Measurements from ENCODE around the gene CANT1. TPM values are rescaled to one million over a fixed set of nuclear protein-coding genes. Genes with fewer than 3 reads are reported as not detected.
A peak's percentile ranks its signal among the peaks of the same experiment; 100 is the strongest.
"Not testable (repeated sequence)": the region's sequence is repeated elsewhere in the genome, so short reads cannot be mapped to it uniquely, and the experiment has no call there.

CANT1 gene
- total and polyA plus RNA-seq, 5 experiments from 2014 or later = 6.1 to 34.6 (median 9.4) TPM

GRCh38 chr17:78972507-78973105 is 37.0 kb downstream of the CANT1 start:
- H3K36me3 Mint-ChIP-seq = peaks cover 0 to 12% (median 0%) of the 10 kb centered on the region in 3 donors

GRCh38 chr17:78971756-78972506 is 37.6 kb downstream of the CANT1 start:
- POLR2A ChIA-PET = interaction anchor here (0.6 to 1.6 kb wide), 2 partner anchors 48 to 106 kb away, joined by 7 to 11 read pairs; no protein-coding TSS in a partner anchor
- H3K27me3 Mint-ChIP-seq = no peaks in the 10 kb centered on the region
- DNase-seq (no peak), ATAC-seq (no peak)
- H3K27ac Mint-ChIP-seq = peak overlapping the region in 4 of 10 donors; percentile 27 to 68 (median 57)
- no peaks in the 10 kb centered on the region for H3K9me3 Mint-ChIP-seq
- H3K36me3 Mint-ChIP-seq = peaks cover 0 to 14% (median 0%) of the 10 kb centered on the region in 3 donors
- peaks cover 9 to 23% (median 14%) of the 10 kb centered on the region in 4 donors for H3K4me1 Mint-ChIP-seq
- no peak overlapping the region for H3K4me3 Mint-ChIP-seq

More at GRCh38 chr17:78972507-78973105, 37.0 kb downstream of the CANT1 start:
- ATAC-seq (no peak), DNase-seq (no peak)
- Mint-ChIP-seq H3K27me3 (no peaks in the 10 kb centered on the region), H3K4me1 (peaks cover 15 to 27% (median 21%) of the 10 kb centered on the region in 4 donors), H3K4me3 (no peak overlapping the region), H3K9me3 (no peaks in the 10 kb centered on the region), H3K27ac (no peak overlapping the region)
- POLR2A ChIA-PET = no interaction called here

- POLR2A ChIA-PET = interaction anchor here (0.6 to 1.6 kb wide), 4 partner anchors 9 to 105 kb away, joined by 3 to 11 read pairs (median 5); partner anchors contain the start of gene LGALS3BP
- peak overlapping the region in 8 of 10 donors; percentile 49 to 89 (median 82) for H3K27ac Mint-ChIP-seq
These were observed 38.5 kb downstream of the CANT1 start for GRCh38 chr17:78970834-78971755.

GRCh38 chr17:78969865-78970264 is 39.7 kb downstream of the CANT1 start:
- Mint-ChIP-seq H3K9me3 (no peaks in the 10 kb centered on the region), H3K4me3 (no peak overlapping the region), H3K36me3 (peaks cover 0 to 6% (median 0%) of the 10 kb centered on the region in 3 donors), H3K27me3 (no peaks in the 10 kb centered on the region), H3K4me1 (peaks cover 8 to 18% (median 11%) of the 10 kb centered on the region in 4 donors), H3K27ac (peak overlapping the region in 1 of 10 donors; percentile 48)
- ATAC-seq (no peak), DNase-seq (no peak)
- POLR2A ChIA-PET = no interaction called here

More at GRCh38 chr17:78970834-78971755, 38.5 kb downstream of the CANT1 start:
- DNase-seq = peak; percentile 63 to 88 (median 73)
- Mint-ChIP-seq H3K9me3 (no peaks in the 10 kb centered on the region), H3K27me3 (no peaks in the 10 kb centered on the region), H3K36me3 (peaks cover 0 to 11% (median 0%) of the 10 kb centered on the region in 3 donors), H3K4me3 (peak overlapping the region in 1 of 10 donors; percentile 1), H3K4me1 (peaks cover 9 to 20% (median 12%) of the 10 kb centered on the region in 4 donors)
- ATAC-seq = peak; percentile 82 to 94

GRCh38 chr17:78967782-78968362 is 41.7 kb downstream of the CANT1 start:
- Mint-ChIP-seq H3K27ac (no peak overlapping the region), H3K9me3 (no peaks in the 10 kb centered on the region), H3K4me1 (peaks cover 8 to 18% (median 11%) of the 10 kb centered on the region in 4 donors), H3K27me3 (no peaks in the 10 kb centered on the region), H3K36me3 (peaks cover 0 to 6% (median 0%) of the 10 kb centered on the region in 3 donors), H3K4me3 (no peak overlapping the region)
- DNase-seq (no peak), ATAC-seq (no peak)
- POLR2A ChIA-PET = no interaction called here

- no peak overlapping the region for H3K4me3 Mint-ChIP-seq
- H3K36me3 Mint-ChIP-seq = peaks cover 0 to 6% (median 0%) of the 10 kb centered on the region in 3 donors
- no peaks in the 10 kb centered on the region for H3K9me3 Mint-ChIP-seq
- POLR2A ChIA-PET = no interaction called here
- H3K4me1 Mint-ChIP-seq = peaks cover 7 to 18% (median 11%) of the 10 kb centered on the region in 4 donors
- ATAC-seq (no peak), DNase-seq (no peak)
- no peaks in the 10 kb centered on the region for H3K27me3 Mint-ChIP-seq
- H3K27ac Mint-ChIP-seq = peak overlapping the region in 2 of 10 donors; percentile 25 to 67
These were observed 42.5 kb downstream of the CANT1 start for GRCh38 chr17:78966910-78967600.

- POLR2A ChIA-PET = no interaction called here
- no peaks in the 10 kb centered on the region for H3K9me3 Mint-ChIP-seq
- H3K4me3 Mint-ChIP-seq = no peak overlapping the region
- no peak for ATAC-seq
- H3K27me3 Mint-ChIP-seq = no peaks in the 10 kb centered on the region
- no peak for DNase-seq
- H3K27ac Mint-ChIP-seq = no peak overlapping the region
- H3K36me3 Mint-ChIP-seq = peaks cover 0 to 3% (median 0%) of the 10 kb centered on the region in 3 donors
- H3K4me1 Mint-ChIP-seq = peaks cover 4 to 14% (median 8%) of the 10 kb centered on the region in 4 donors
These were observed 43.3 kb downstream of the CANT1 start for GRCh38 chr17:78966123-78966813.

GRCh38 chr17:78965491-78965924 is 44.1 kb downstream of the CANT1 start:
- POLR2A ChIA-PET = no interaction called here
- peak overlapping the region in 1 of 10 donors; percentile 29 for H3K4me3 Mint-ChIP-seq
- no peak for ATAC-seq

GRCh38 chr17:78963378-78963777 is 46.2 kb downstream of the CANT1 start:
- ATAC-seq = no peak
- DNase-seq = no peak
- no peak overlapping the region for H3K4me3 Mint-ChIP-seq
- peaks cover 0 to 6% (median 1%) of the 10 kb centered on the region in 4 donors for H3K4me1 Mint-ChIP-seq
- no peak overlapping the region for H3K27ac Mint-ChIP-seq
- POLR2A ChIA-PET = no interaction called here
- H3K36me3 Mint-ChIP-seq = peaks cover 0 to 3% (median 0%) of the 10 kb centered on the region in 3 donors
- no peaks in the 10 kb centered on the region for H3K9me3 Mint-ChIP-seq
- peaks cover 0 to 3% (median 0%) of the 10 kb centered on the region in 5 donors for H3K27me3 Mint-ChIP-seq

More at GRCh38 chr17:78965491-78965924, 44.1 kb downstream of the CANT1 start:
- H3K9me3 Mint-ChIP-seq = no peaks in the 10 kb centered on the region
- peaks cover 0 to 3% (median 0%) of the 10 kb centered on the region in 3 donors for H3K36me3 Mint-ChIP-seq
- peak overlapping the region in 1 of 10 donors; percentile 24 for H3K27ac Mint-ChIP-seq
- DNase-seq = no peak
- H3K27me3 Mint-ChIP-seq = no peaks in the 10 kb centered on the region
- peaks cover 0 to 8% (median 4%) of the 10 kb centered on the region in 4 donors for H3K4me1 Mint-ChIP-seq

GRCh38 chr17:78962984-78963348 is 46.6 kb downstream of the CANT1 start:
- POLR2A ChIA-PET, H3K4me3 Mint-ChIP-seq, ATAC-seq, H3K27me3 Mint-ChIP-seq, H3K27ac Mint-ChIP-seq, H3K4me1 Mint-ChIP-seq, DNase-seq, H3K9me3 Mint-ChIP-seq, H3K36me3 Mint-ChIP-seq: not testable (repeated sequence)

GRCh38 chr17:78962345-78962983 is 47.1 kb downstream of the CANT1 start:
- POLR2A ChIA-PET = no interaction called here
- Mint-ChIP-seq H3K27me3 (peaks cover 0 to 3% (median 0%) of the 10 kb centered on the region in 5 donors), H3K36me3 (peaks cover 0 to 3% (median 0%) of the 10 kb centered on the region in 3 donors), H3K9me3 (no peaks in the 10 kb centered on the region), H3K4me1 (peaks cover 0 to 6% (median 1%) of the 10 kb centered on the region in 4 donors), H3K4me3 (no peak overlapping the region), H3K27ac (no peak overlapping the region)
- no peak for ATAC-seq
- DNase-seq = no peak

Measured in naive thymus-derived CD8-positive, alpha-beta T cell (primary cell).